IMR-90 (cell line): ENCODE results near the gene EDDM13. TPM values are rescaled to one million over a fixed set of nuclear protein-coding genes. Genes with fewer than 3 reads are reported as not detected.

Experiments
- ATAC-seq: fragments of 200-7000 bp; cut with Tn5 transposase; 2 replicates; pipeline ENCODE4 v1.9.1; 2020; ENCODE audit warnings: low read depth, mild to moderate bottlenecking, moderate library complexity
- BruUV-seq: library from RNA; stranded (reverse); fragments of 400-500 nt; replicated peaks from 2 replicates; lab custom pipeline; 2021; lab: Mats Ljungman, UMichigan
- CTCF ChIA-PET: fragments of 300-600 bp; formaldehyde crosslinking; extraction: SDS; loops from one replicate; lab custom pipeline; 2021; ENCODE audit warnings: antibody characterized with exemption; lab: Yijun Ruan, JAX
- POLR2A ChIA-PET: fragments of 300-600 bp; sonication (Branson Sonifier 250); formaldehyde crosslinking; loops from one replicate; lab custom pipeline; 2022; ENCODE audit warnings: antibody characterized with exemption; ENCODE audit not compliant: unreplicated experiment; lab: Charles Lee
- DNase-seq: peaks from one replicate; pipeline ENCODE4 v3.0.0; 2013
- H2AFZ ChIP-seq: replicated peaks from 2 replicates; pipeline ENCODE3; 2013; ENCODE audit warnings: low read length, mild to moderate bottlenecking; ENCODE audit not compliant: poor library complexity
- H2AK5ac ChIP-seq: 2 replicates; pipeline ENCODE4 v1.6.1; 2013; ENCODE audit warnings: low read depth, low read length, inconsistent platforms
- H2AK9ac ChIP-seq: replicated peaks from 2 replicates; pipeline ENCODE3; 2013; ENCODE audit warnings: mild to moderate bottlenecking, low read depth, low read length, moderate library complexity; ENCODE audit not compliant: poor library complexity
- H2BK120ac ChIP-seq: 2 replicates; pipeline ENCODE4 v1.6.1; 2013; ENCODE audit warnings: low read depth, low read length, inconsistent platforms
- H2BK15ac ChIP-seq: 3 replicates; pipeline ENCODE4 v1.6.1; 2013; ENCODE audit warnings: low read depth, low read length, inconsistent platforms
- H2BK20ac ChIP-seq: 2 replicates; pipeline ENCODE4 v1.6.1; 2013; ENCODE audit warnings: low read depth, mild to moderate bottlenecking, inconsistent platforms, low read length, moderate library complexity
- H2BK5ac ChIP-seq: 2 replicates; pipeline ENCODE4 v1.6.1; 2013; ENCODE audit warnings: mild to moderate bottlenecking, low read depth, low read length, inconsistent platforms; ENCODE audit not compliant: poor library complexity, severe bottlenecking
- H3K14ac ChIP-seq: replicated peaks from 2 replicates; pipeline ENCODE4 v1.6.1; 2013; ENCODE audit warnings: low read depth, low read length, inconsistent platforms
- H3K18ac ChIP-seq: 2 replicates; pipeline ENCODE4 v1.6.1; 2013; ENCODE audit warnings: low read depth, low read length, control low read depth
- H3K23ac ChIP-seq: 2 replicates; pipeline ENCODE4 v1.6.1; 2013; ENCODE audit warnings: low read depth, low read length, inconsistent platforms
- H3K27ac ChIP-seq: 2 replicates; pipeline ENCODE4 v1.5.1; 2013; ENCODE audit warnings: mild to moderate bottlenecking, control low read depth, low read length; ENCODE audit not compliant: insufficient read depth
- H3K27me3 ChIP-seq: 2 replicates; pipeline ENCODE4 v1.6.1; 2013; ENCODE audit warnings: low read length; ENCODE audit not compliant: control insufficient read depth, insufficient read depth
- H3K36me3 ChIP-seq: 2 replicates; pipeline ENCODE4 v1.6.1; 2013; ENCODE audit warnings: low read length, mixed read lengths; ENCODE audit not compliant: control insufficient read depth, insufficient read depth
- H3K4ac ChIP-seq: 2 replicates; pipeline ENCODE4 v1.6.1; 2013; ENCODE audit warnings: low read depth, low read length, inconsistent platforms
- H3K4me1 ChIP-seq: 2 replicates; pipeline ENCODE4 v1.6.1; 2013; ENCODE audit warnings: low read length, mixed read lengths; ENCODE audit not compliant: control insufficient read depth, insufficient read depth
- H3K4me2 ChIP-seq: 2 replicates; pipeline ENCODE4 v1.6.1; 2013; ENCODE audit warnings: low read depth, mild to moderate bottlenecking, control low read depth, low read length, moderate library complexity
- H3K4me3 ChIP-seq: 2 replicates; pipeline ENCODE4 v1.5.1; 2013; ENCODE audit warnings: low read depth, mild to moderate bottlenecking, control low read depth, low read length, moderate library complexity; ENCODE audit not compliant: insufficient read depth
- H3K56ac ChIP-seq: 2 replicates; pipeline ENCODE4 v1.6.1; 2013; ENCODE audit warnings: low read length, inconsistent platforms; ENCODE audit not compliant: insufficient read depth; ENCODE audit errors: extremely low read depth
- H3K79me1 ChIP-seq, 2 experiments: 2 replicates each; pipeline ENCODE4 v1.6.1; 2013; ENCODE audit warnings: low read length in 2 of 2, inconsistent platforms in 1 of 2, low read depth in 1 of 2
- H3K9ac ChIP-seq: 2 replicates; pipeline ENCODE4 v1.6.1; 2013; ENCODE audit warnings: low read depth, low read length, control low read depth
- H3K9me1 ChIP-seq: 2 replicates; pipeline ENCODE4 v1.6.1; 2013; ENCODE audit warnings: low read length, inconsistent platforms; ENCODE audit not compliant: insufficient read depth
- H3K9me3 ChIP-seq: 2 replicates; pipeline ENCODE4 v1.6.1; 2013; ENCODE audit warnings: low read length; ENCODE audit not compliant: control insufficient read depth, insufficient read depth
- H4K20me1 ChIP-seq: 2 replicates; pipeline ENCODE4 v1.6.1; 2013; ENCODE audit warnings: low read length, inconsistent platforms; ENCODE audit not compliant: insufficient read depth
- H4K5ac ChIP-seq: 2 replicates; pipeline ENCODE4 v1.6.1; 2013; ENCODE audit warnings: mild to moderate bottlenecking, low read depth, low read length, control low read depth
- H4K8ac ChIP-seq, 2 experiments: 2 replicates each; pipeline ENCODE4 v1.6.1; 2013; ENCODE audit warnings: low read depth in 2 of 2, low read length in 2 of 2, control low read depth in 1 of 2, inconsistent platforms in 1 of 2
- H4K91ac ChIP-seq: 2 replicates; pipeline ENCODE4 v1.6.1; 2013; ENCODE audit warnings: low read depth, low read length, inconsistent platforms; ENCODE audit not compliant: insufficient read depth
- BHLHE40 ChIP-seq: fragments of 150-350 bp; IDR thresholded peaks from 2 replicates; pipeline ENCODE4 v1.6.1; 2016; ENCODE audit warnings: mild to moderate bottlenecking, low read depth, low read length
- CEBPB ChIP-seq: IDR thresholded peaks from 2 replicates; pipeline ENCODE4 v1.6.1; 2012; ENCODE audit warnings: low read depth, low read length, improper control_type of control experiment
- CHD1 ChIP-seq: IDR thresholded peaks from 2 replicates; pipeline ENCODE4 v1.6.1; 2012; ENCODE audit warnings: low read depth, low read length, improper control_type of control experiment
- CTCF ChIP-seq: conservative IDR thresholded peaks from 2 replicates; pipeline ENCODE4 v1.5.1; 2012; ENCODE audit warnings: mild to moderate bottlenecking, low read depth, low read length, improper control_type of control experiment
- ELK1 ChIP-seq: fragments of 150-350 bp; IDR thresholded peaks from 2 replicates; pipeline ENCODE4 v1.6.1; 2016; ENCODE audit warnings: low read depth, mild to moderate bottlenecking, low read length, moderate library complexity, borderline replicate concordance
- FOS ChIP-seq: fragments of 150-350 bp; IDR thresholded peaks from 2 replicates; pipeline ENCODE4 v1.6.1; 2016; ENCODE audit warnings: low read depth, low read length
- MAFK ChIP-seq: IDR thresholded peaks from 2 replicates; pipeline ENCODE4 v1.6.1; 2012; ENCODE audit warnings: low read depth, low read length, improper control_type of control experiment
- MAZ ChIP-seq: IDR thresholded peaks from 2 replicates; pipeline ENCODE4 v1.6.1; 2012; ENCODE audit warnings: low read depth, mild to moderate bottlenecking, low read length, improper control_type of control experiment, moderate library complexity, borderline replicate concordance
- MXI1 ChIP-seq: IDR thresholded peaks from 2 replicates; pipeline ENCODE4 v1.6.1; 2012; ENCODE audit warnings: low read depth, mild to moderate bottlenecking, low read length, moderate library complexity, borderline replicate concordance
- NFE2L2 ChIP-seq: fragments of 150-350 bp; IDR thresholded peaks from 2 replicates; pipeline ENCODE4 v1.6.1; 2016; ENCODE audit warnings: low read depth, mild to moderate bottlenecking, low read length
- POLR2A ChIP-seq: IDR thresholded peaks from 2 replicates; pipeline ENCODE4 v1.6.1; 2012; ENCODE audit warnings: mild to moderate bottlenecking, low read depth, low read length
- RAD21 ChIP-seq: IDR thresholded peaks from 2 replicates; pipeline ENCODE4 v1.6.1; 2012; ENCODE audit warnings: low read length, improper control_type of control experiment
- RCOR1 ChIP-seq: IDR thresholded peaks from 2 replicates; pipeline ENCODE4 v1.6.1; 2012; ENCODE audit warnings: mild to moderate bottlenecking, low read length, improper control_type of control experiment; ENCODE audit not compliant: insufficient replicate concordance
- RFX5 ChIP-seq: IDR thresholded peaks from 2 replicates; pipeline ENCODE4 v1.8.0; 2012; ENCODE audit warnings: low read depth, mild to moderate bottlenecking, low read length, moderate library complexity
- SMC3 ChIP-seq: fragments of 150-350 bp; IDR thresholded peaks from 2 replicates; pipeline ENCODE4 v1.6.1; 2016; ENCODE audit warnings: low read depth, mild to moderate bottlenecking, antibody characterized with exemption, low read length, moderate library complexity
- USF2 ChIP-seq: fragments of 150-350 bp; IDR thresholded peaks from 2 replicates; pipeline ENCODE4 v1.6.1; 2017; ENCODE audit warnings: mild to moderate bottlenecking, antibody characterized with exemption, low read length, low read depth
- WGBS, 2 experiments: methylation state at CpG; one replicate each; pipeline versions ENCODE4 v1.1.5 to v1.1.7; 2013; ENCODE audit warnings: missing lambda C conversion rate in 2 of 2; ENCODE audit not compliant: insufficient read length in 1 of 2; ENCODE audit errors: extremely low coverage in 2 of 2; 5-methylcytosine and 5-hydroxymethylcytosine counted together
- dilution Hi-C: fragments of 300-500 bp; cut with HindIII; formaldehyde crosslinking; loops from one replicate; pipeline ENCODE4 v1.14.3; 2018; ENCODE audit warnings: low sequenced_read_pairs; ENCODE audit not compliant: unreplicated experiment
- in situ Hi-C: fragments of 300-500 bp; cut with MboI; formaldehyde crosslinking; loops from 3 replicates; pipeline ENCODE4 v1.14.3; 2019; ENCODE audit warnings: low sequenced_read_pairs, inconsistent platforms, mixed read lengths
- intact Hi-C: fragments of 100-400 bp; cut with micrococcal nuclease; formaldehyde crosslinking; loops from 2 replicates; pipeline ENCODE4 v1.10.0; 2022
- polyA plus RNA-seq, 3 experiments: library from polyadenylated mRNA; depleted of rRNA; stranded (reverse); fragments of >200 nt; gene quantifications; 2 replicates each; pipeline ENCODE4 v1.2.3, GENCODE V29; 2012; ENCODE audit warnings: low replicate concordance in 1 of 3
- total RNA-seq: library from RNA; depleted of rRNA; stranded (reverse); fragments of >200 nt; gene quantifications from 2 replicates; pipeline ENCODE4 v1.2.3, GENCODE V29; 2012

The EDDM13 gene
- total and polyA plus RNA-seq, 2 of the 4 experiments (the other 2 are of a cell fraction) = not detected

- Histone ChIP-seq H2AK5ac (no peak overlapping the region), H4K8ac (no peak overlapping the region), H2AFZ (no peak overlapping the region), H3K4me3 (no peak overlapping the region), H2BK20ac (no peak overlapping the region), H3K4me1 (no peaks in the 10 kb centered on the region), H3K4me2 (no peak overlapping the region), H3K9me1 (no peaks in the 10 kb centered on the region), H3K56ac (no peak overlapping the region), H3K79me1 (no peaks in the 10 kb centered on the region), H3K23ac (no peak overlapping the region), H2BK15ac (no peak overlapping the region), H3K9ac (no peak overlapping the region), H4K20me1 (no peaks in the 10 kb centered on the region), H2AK9ac (no peak overlapping the region), H3K18ac (no peak overlapping the region), H4K91ac (no peak overlapping the region), H2BK120ac (no peak overlapping the region), H3K27ac (no peak overlapping the region), H4K5ac (no peak overlapping the region), H2BK5ac (no peak overlapping the region), H3K14ac (no peak overlapping the region), H3K4ac (no peak overlapping the region), H3K9me3 (peaks cover 5% of the 10 kb centered on the region; the same call in 1 of the 2 replicates), H3K27me3 (no peaks in the 10 kb centered on the region), H3K36me3 (no peaks in the 10 kb centered on the region)
- no CpG with 5 or more reads among the region's 6 CpGs for WGBS, 2 experiments
- in situ Hi-C loops (no loop called here), intact Hi-C loops (no loop called here), dilution Hi-C loops (no loop called here)
- no peak for DNase-seq
- CTCF ChIA-PET = no interaction called here
- POLR2A ChIA-PET = no interaction called here
- ATAC-seq = no peak
- no peak for TF ChIP-seq USF2
- TF ChIP-seq CEBPB = no peak
- no peak for TF ChIP-seq CHD1
- TF ChIP-seq MXI1 = no peak
- no peak for TF ChIP-seq RFX5
- TF ChIP-seq MAFK = no peak
- no peak for TF ChIP-seq MAZ
- no peak for TF ChIP-seq BHLHE40
- TF ChIP-seq RCOR1 = no peak
- no peak for TF ChIP-seq ELK1
- no peak for TF ChIP-seq POLR2A
- TF ChIP-seq RAD21 = no peak
- TF ChIP-seq CTCF = no peak
- TF ChIP-seq NFE2L2 = no peak
- no peak for TF ChIP-seq SMC3
- no peak for TF ChIP-seq FOS
- BruUV-seq = no TSS peak
Measured at GRCh38 chr19:56222901-56223300, 49.6 kb upstream of the EDDM13 start.
